Measurements from ENCODE around the gene HES6. TPM values are rescaled to one million over a fixed set of nuclear protein-coding genes. Genes with fewer than 3 reads are reported as not detected.
A peak's percentile ranks its signal among the peaks of the same experiment; 100 is the strongest.

The HES6 gene, protein sequence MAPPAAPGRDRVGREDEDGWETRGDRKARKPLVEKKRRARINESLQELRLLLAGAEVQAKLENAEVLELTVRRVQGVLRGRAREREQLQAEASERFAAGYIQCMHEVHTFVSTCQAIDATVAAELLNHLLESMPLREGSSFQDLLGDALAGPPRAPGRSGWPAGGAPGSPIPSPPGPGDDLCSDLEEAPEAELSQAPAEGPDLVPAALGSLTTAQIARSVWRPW
- total RNA-seq: 4.3 TPM
- long read RNA-seq, partial matches to known transcripts: 0 of 2 reads
- long read RNA-seq, other reads (novel, unspliced or antisense): 0 of 2 reads

DNA sequence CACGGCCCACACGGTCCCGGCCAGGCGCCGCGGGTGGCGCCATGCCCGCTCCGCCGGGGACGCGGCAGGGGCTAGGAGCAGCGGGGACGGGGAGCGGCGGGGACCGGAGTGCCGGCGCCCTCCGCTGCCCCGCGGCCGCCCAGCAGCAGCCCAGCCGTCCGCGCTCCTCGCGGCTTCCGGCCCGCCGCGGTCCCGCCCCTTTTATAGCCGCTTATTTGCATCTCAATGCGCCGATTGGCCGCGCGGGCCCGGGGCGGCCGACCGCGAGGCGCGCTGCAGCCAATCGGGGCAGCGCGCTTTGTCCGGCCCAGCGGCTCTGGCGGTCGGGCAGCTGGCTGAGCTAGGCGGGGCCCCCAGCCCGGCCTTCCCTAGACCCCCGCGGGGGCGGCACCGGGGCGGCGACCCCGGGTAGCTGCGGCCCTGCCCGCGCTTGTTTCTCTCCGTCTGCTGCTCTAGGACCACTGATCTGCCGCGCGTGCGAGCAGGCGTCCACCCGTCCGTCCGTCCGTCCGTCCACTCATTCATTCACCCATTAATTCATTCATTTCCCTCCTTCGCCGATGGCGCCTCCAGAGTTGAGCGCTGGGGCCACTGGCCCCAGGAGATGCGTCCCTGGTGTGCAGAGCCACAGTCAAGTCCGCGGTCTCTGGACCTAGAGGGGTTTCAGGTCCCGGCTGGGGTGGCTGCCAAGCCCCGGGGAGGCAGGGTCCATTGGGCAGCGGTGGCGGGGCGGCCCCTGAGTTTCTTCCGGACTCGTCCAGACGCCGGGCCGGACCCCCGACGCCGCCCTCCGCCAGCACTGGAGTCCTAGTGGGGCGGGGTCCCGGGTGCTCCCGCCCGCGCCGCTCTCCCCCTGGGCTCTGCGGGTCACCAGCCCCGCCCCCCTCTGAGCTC, at the start of gene HES6:
TSS of gene HES6 (minus strand) at position 176 of the 894 bp plus-strand sequence. CDS start at position 43, 133 bp downstream.
- DNase-seq (ENCODE audit: missing footprints) (peak; percentile 96), ATAC-seq (peak; percentile 90)
- intact Hi-C loops (cut with DNase I): loop anchor here (5.0 kb wide), 1 partner anchor 383 kb away; the partner anchor contains the start of gene RAMP1

DNA sequence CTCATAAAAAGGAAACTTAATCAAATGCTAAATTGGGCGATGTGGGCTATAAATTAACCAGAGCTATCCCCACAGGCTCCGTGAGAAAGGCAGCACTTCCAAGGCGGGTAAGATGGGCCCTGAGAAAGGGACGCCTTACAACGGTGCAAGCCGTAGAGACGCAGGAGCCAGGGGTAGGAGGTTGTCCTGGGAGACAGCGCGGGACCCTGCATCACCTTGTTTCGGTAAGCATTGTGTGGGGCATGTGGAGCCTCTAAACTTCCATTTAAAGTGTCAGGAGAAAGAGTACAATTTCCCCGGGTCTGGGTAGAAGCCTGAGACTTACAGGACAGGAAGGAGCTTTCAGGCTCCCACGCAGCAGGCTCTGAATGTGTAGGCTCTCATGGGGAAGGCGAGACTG, 49.7 kb upstream of the HES6 start:
- DNase-seq (ENCODE audit: missing footprints) (peak; percentile 64), ATAC-seq (no peak)
- intact Hi-C loops (cut with DNase I): no loop called here

DNA sequence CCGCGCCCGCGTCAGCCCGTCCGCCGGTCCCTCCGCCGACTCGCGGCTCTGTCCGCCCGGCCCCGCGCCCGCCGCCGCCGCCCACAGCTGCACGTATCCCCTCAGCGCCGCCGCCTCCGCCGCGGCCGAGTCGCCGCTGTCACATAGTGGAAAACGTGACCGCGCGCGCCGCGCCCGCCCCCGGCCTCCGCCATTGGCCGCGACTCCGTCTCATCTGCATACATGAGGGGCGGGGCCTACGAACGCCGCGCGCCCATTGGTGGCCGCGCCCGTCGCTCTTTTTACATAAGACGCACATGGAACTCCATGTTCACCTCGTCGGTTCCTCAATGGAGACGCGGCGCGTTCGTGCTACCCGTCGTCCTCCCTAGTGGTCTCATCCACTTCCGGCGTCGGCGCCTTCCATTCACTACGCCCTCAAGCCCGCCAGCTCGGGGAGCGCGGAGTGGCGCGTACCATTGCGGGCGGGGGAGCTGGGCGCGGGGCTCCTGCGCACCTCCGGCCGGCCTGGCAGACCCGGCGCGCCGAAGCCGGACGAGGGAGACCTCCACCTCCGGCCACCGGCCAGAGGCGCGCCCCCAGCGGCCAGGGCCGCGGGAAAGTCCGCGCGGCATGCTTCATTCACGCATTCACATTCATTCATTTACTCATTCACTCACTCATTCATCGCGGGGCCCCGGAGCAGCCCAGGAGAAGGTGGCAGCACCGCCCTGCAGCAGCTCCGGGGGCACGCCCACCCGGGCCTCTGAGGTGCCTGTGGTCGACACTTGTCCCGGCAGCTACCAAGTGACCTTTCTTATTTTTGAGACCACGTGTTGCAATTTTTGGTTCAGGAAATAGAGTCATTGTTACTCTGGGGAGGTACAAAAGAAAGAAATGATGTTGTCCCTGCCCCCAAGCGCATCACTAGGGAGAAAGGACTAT, 49.1 kb upstream of the HES6 start:
- intact Hi-C loops (cut with DNase I): loop anchor here (1.0 kb wide), 1 partner anchor 31 kb away; the partner anchor contains the start of gene TRAF3IP1
- peak; percentile 91 for ATAC-seq
- DNase-seq (ENCODE audit: missing footprints): peak; percentile 99

DNA sequence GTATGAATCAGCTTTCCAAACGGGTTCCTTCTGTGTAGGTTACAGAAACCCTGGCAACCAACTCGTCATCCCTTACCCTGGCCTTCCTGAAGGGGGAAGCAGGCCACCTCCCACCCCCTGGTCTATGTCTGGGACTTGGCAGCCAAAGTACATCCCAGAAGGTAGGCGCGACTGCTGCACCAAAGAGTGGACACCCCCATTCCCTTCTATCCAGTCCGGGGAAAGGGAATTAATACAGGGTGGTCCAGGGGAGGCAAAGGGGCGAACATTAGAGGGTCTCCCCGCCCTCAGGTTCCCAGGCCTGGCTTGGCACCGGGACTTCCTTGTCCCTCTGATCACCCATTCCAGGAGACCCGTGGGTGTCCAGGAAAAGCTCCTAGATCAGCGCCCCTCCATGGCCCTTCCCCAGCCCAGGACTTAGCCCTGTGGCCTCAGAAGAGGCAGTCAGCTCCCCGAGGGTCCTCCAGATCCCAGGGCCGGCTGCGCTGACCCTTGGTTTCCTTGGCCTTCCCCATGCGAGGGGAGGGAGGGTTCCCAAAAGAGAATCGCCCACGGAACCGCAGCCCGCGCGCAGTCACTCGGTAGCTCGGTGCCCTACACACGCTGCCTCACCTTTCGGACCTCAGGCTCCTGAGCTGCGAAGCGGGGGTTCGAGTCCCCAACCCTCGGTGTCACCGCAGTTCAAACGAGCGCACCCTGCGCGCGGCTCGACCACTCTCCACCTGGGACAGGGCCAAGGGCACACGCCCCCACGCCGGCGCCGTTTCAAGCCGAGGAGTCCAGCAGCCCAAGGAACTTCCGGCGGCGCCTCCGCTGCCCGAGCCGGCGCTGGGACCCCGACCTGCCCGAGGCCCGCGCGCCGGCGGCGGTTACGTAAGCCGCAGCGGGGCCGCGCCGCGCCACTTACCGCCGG, 48.2 kb upstream of the HES6 start, which contains the start of gene PER2:
TSS of gene PER2 (minus strand) at position 874 of the 913 bp plus-strand sequence. CDS start 10,674 bp downstream, outside the sequence.
- intact Hi-C loops (cut with DNase I): loop anchor here (1.0 kb wide), 1 partner anchor 32 kb away; the partner anchor contains the start of gene TRAF3IP1
- peak; percentile 8 for ATAC-seq

DNA sequence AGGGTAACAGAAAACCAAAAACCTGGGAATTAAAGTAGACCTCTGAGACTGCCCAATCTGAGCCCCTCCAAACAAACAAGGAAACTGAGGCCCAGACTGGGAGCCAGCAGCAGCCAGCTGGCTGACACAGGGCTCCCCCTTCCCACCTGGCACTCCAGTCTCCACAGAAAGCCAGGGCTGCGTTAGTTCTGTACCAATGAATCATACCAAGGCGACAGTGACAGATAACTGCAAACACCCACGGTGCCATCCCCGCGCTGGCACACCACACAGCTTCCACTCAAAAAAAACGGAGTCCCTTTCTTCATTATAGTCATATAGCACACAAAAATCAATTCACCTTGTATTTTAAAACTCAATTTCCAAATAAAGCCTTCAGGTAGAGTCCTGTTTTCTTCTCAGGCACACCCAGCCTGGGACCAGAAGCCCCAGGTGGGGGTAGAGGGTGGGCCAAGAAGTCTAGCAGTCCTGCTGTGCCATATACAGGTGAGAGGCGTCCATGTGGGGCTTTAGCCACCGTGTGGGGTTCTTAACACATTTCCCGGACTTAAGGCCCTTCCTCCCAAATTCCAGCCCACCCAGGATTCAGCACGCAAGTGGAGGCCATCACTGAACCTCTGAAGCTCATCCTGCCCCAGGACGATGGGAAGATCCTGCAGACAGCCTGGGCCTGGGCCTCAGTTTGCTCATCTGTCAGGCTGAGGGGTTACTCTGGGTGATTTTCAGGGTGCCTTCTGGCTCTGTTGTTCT, 47.3 kb upstream of the HES6 start:
- peak; percentile 34 for DNase-seq (ENCODE audit: missing footprints)
- no peak for ATAC-seq
- intact Hi-C loops (cut with DNase I): no loop called here

More for the DNA sequence above, 48.2 kb upstream of the HES6 start, which contains the start of gene PER2:
- DNase-seq (ENCODE audit: missing footprints): peak; percentile 64

DNA sequence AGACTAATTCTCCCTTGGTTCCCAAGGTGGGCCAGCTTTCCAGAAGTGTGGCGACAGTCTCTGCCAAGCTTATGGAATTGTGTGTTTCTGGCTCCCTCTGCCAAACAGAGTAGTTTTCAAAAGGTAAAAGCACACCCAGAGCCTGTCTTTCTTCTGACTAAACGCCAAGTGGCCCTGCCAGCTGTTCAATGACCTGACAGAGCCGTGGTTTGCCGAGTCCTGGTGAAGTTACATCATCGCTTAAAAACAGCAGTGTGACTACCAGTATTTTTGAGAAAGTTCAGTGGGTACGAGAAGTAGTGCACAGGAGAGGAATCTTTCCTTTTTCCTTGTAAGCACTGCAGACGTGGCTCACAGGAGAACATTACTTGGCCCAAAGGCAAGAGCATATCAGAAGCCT, 46.7 kb upstream of the HES6 start:
- ATAC-seq (peak; percentile 11), DNase-seq (ENCODE audit: missing footprints) (peak; percentile 55)
- intact Hi-C loops (cut with DNase I): no loop called here

DNA sequence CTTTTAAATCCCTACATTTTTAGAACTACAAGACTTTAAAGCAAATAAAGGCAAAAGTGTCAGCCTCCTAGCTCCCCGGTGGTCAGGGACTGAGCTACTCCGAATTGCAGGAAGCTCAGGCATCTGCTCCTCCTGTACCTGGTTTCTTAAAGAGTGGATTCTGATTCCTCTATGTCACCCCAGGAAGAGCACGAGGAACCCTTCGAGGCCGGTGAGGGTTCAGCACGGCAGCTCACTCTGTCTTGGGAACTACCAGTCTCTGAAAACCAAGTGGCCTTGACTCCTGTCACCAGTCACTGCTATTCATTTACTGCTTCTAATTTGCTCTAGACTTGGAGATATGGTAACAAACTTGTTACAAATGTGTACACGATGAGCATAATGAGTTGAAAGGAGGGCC, 46.3 kb upstream of the HES6 start:
- DNase-seq (ENCODE audit: missing footprints): no peak
- ATAC-seq: no peak
- intact Hi-C loops (cut with DNase I): no loop called here

DNA sequence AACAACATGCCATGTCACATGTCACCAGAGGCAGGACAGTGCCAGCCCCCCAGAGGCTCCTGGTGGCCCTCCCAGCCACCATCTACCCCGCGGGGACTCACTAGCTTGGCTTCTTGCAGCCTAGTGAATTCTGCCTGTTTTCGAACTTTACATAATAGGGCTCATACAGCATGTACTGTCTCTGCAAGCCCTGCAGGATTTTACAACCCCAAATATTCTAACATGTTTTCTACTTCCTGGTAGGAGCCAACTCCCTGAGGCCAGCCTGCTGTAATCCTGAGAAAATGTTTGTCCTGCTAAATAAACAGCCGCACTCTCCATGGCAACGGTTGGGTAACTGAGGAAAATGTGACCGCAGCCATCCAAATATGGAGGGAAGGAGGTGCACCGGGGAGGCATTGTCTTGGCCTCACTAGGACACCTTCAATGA, 45.8 kb upstream of the HES6 start:
- ATAC-seq (peak; percentile 57), DNase-seq (ENCODE audit: missing footprints) (peak; percentile 76)
- intact Hi-C loops (cut with DNase I): no loop called here

DNA sequence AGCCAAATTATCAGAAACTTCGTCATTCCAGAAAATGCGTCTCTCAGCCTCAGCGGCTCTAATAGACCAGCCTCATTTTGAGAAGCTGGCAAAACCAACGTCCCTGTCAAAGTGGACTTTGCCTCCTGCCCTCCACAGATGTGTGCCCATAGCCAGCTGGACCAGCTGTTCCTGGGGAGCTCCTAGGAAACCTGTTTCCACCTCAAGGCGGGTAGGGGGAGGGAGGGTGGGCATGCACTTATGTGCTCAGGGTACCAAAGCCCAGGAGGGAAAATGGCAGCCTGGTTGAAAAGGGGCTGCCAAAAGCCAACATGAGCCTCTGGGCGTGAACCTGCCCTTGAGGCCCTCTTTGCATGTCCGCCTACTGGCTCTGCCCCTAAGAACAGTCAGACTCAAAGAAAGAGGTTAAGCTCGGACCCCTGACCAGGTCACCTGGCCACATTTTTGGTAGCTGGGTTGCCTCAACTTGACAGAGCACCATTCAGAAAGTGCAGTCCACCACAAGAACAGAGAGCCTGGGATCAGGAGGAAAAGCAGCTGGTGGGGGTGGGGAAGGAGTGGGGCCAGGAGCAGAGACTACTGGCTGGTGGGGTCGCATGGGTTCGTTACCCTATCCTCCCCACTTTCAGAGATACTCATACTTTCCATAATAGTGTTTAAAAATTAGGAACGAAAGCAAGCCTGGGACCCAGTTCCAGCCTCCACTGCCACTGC, 45.1 kb upstream of the HES6 start:
- intact Hi-C loops (cut with DNase I): no loop called here
- ATAC-seq: no peak
- DNase-seq (ENCODE audit: missing footprints): peak; percentile 25

DNA sequence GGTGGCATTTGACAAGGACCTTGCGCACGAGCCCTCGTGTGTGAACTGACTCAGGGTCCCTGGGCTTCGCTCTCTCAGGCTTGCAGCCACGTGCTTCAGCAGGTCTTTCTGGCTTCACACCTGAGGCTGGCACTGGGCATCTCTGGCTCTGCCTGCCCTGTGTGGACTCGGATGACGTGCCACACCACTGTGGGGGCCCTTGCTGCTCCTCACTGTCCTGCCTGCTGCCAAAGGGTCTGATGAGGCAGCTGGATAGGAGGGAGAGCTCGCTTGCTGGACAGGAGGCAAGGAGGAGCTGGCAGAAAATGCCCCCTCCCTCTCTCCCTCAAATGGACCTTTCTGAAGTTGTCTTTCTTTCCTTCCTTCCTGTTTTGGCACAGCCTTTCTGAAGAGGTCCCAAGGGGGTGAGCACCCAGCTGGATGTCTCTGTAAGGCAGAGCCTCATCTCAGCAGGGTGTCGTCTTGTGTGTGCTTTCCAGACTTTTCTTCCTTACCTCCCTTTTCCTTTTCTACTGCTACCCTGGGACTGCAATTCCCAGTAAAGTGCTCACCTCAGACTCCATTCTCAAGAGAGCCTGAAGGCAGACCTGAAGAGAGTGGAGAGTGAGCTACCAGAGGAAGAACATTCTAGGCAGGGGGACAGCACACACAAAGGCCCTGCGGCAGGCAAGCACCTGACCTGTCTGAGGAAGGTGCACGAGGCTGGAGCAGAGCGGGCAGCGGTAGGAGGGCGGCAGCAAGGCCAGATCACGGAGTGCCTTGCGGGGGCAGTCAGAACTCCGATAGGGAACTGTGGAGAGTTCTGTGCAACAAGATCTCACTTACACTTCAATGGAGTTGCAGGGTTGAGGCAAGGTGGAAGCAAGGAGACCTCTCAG, 43.3 kb upstream of the HES6 start:
- ATAC-seq (no peak), DNase-seq (ENCODE audit: missing footprints) (peak; percentile 37)
- intact Hi-C loops (cut with DNase I): no loop called here

DNA sequence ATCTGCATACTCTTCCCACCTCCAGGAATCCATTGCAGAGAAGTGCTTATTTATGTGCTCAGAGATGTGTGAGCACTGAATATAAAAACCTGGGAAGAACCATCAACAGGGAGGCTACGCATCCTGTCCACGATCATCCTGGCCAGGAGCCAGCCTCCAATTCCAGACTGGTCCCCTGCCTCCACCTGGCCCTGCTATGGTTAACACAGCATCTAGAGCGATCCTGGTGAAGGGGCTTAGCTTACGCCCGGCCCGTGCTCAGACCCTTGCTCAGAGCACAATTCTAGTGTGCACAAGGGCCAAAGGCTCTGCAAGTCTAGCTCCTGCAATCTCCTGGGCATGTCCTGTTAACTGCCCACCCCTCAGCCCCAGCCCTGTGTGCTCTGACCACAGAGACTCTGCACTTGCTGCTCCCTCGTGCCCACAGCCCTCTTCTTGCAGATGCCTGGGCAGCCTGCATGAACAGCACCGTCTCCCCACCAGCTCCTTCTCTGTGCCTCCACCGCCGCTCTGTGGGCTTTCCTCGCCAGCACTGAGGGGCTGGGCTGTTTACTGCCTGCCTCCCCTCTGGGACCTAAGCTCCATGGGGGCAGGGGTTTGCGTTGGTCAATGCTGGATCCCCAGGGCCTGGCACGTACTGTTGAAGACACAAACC, 42.1 kb upstream of the HES6 start:
- peak; percentile 50 for DNase-seq (ENCODE audit: missing footprints)
- no peak for ATAC-seq
- intact Hi-C loops (cut with DNase I): no loop called here

DNA sequence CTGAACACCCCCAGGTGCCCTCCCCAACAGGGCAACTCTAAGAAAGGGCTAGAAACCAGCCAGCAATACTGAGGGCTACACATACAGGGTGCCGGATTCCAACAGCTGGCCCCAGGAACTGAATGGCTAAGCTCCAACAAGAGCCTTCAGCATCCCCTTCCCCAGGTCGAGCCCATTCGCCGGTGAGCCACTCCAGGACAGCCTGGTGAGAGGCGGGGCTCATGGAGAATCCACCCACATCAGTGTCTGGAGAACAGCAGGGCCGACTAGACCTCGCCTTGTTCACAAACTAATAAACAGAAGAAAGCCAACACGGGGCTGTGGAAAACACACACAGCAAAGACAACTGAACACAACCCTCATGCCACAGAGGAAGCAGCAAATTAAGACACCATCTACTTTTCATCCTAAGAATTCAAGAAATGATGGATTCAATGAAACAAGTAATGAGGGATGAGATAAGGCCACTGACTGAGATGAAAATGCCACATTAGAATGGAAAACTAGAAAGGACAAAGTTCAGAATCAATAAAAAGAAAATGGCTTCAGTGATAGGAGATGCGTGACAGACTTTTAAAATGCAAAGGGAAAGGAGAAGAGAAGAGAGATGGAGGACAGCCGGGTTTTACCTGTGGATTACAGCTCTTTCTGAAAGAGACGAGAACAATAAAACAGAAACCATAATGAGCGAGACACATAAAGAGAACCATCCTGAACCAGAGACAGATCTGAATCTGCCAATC, 40.4 kb upstream of the HES6 start:
- intact Hi-C loops (cut with DNase I): no loop called here
- ATAC-seq (no peak), DNase-seq (ENCODE audit: missing footprints) (peak; percentile 26)

DNA sequence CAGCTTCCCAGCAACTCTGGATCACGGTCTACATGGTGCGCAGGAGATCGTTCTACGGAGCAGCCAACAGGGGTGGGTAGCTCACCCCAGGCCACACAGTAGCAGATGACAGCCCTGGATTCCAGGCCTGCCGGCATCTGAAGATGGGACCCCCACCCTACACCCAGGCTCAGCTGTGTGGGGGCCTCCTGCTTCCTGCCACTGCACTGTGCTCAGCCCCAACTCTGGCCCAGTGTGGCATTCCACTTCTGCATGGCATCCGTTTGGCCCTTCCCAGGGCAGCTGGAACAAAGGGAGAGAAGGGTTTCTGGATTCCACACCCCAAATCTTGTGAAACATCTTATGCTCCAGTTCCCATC, 39.5 kb upstream of the HES6 start:
- ATAC-seq (no peak), DNase-seq (ENCODE audit: missing footprints) (peak; percentile 11)
- intact Hi-C loops (cut with DNase I): no loop called here

DNA sequence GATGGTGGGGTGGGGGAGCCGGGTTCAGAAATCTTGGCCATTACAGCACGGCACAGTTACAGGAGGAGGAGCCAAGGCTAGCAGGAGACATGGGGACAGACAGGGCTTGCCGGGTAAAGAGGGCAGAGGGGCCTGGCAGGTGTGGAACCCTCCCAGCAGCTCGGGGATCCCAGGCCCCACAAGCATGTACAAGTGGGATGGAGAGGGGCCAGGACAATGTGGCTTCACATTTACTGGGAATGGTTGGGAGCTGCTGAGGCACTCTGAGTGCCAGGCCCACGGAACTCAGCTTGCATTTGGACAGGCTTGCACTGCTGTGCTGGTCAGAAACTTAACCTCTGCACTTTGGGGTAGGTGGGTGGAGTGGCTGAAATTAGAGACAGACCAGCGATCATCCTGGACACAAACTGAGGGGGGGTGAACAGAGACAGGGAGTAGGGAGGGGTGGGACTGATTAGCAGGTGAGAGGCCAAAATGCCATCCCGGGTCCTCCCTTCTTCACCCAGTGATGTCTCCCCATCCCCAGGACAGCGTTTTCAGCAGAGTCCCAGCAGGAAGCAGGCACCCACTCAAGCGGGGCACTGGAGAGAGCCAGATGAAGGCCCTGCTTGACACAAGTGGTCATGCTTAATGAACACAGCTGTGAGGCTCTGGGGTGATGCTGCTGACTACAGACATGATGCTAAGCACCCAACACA, 38.9 kb upstream of the HES6 start:
- peak; percentile 15 for ATAC-seq
- intact Hi-C loops (cut with DNase I): no loop called here
- DNase-seq (ENCODE audit: missing footprints): peak; percentile 61
